HG03571 (cell line): ENCODE results near the gene OVAAL.

Source experiments
- ATAC-seq: cut with Tn5 transposase; IDR thresholded peaks from one replicate; pipeline ENCODE4 v1.9.1; 2021; ENCODE audit not compliant: unreplicated experiment

OVAAL gene

GRCh38 chr1:180603223-180603849 lies 44.6 kb downstream of the OVAAL start:
- ATAC-seq = no peak

DNA sequence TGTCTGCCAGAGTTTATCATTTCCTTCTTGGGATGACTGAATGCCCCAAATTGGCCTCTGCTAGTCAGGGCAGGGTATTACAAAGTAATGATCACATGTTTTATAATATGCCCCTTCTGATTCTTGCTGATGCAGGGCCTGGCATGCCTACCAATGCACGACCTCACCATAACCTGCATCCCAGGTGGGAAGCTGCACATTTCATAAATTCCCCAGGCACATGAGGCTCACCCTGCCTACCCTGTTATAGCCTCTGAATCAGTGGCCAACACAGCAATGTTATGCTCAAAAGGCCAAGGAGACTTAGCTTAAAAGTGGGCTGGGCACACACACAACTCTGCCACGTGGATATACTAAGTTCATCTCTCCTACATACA lies 45.1 kb downstream of the OVAAL start:
- no peak for ATAC-seq

DNA sequence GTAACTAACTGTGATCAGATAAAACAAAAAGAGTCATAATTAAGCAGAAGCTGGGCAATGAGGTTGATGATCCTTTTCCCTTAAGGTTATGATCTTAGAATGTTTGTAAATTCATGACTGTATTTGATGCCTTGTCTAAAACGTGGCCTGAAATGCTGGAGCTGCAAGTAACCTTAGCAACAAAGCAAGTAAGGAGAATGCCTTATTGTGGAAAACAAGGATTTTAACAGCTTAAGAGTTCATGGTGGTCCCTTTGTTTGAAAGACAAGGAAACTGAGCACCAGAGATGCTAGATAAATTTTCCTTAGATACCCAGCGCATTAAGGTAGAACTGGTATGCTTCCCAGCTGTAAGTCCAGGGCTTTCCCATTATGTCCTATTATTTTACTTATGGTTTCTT lies 47.4 kb downstream of the OVAAL start:
- ATAC-seq = no peak

- ATAC-seq = no peak
These were observed 51.1 kb downstream of the OVAAL start for GRCh38 chr1:180609643-180610555.

- no peak for ATAC-seq
These were observed 51.8 kb downstream of the OVAAL start for GRCh38 chr1:180610556-180611015.

- ATAC-seq = no peak
These were observed 52.5 kb downstream of the OVAAL start for GRCh38 chr1:180611016-180611930.

- no peak for ATAC-seq
These were observed 53.9 kb downstream of the OVAAL start for GRCh38 chr1:180612632-180613031.

DNA sequence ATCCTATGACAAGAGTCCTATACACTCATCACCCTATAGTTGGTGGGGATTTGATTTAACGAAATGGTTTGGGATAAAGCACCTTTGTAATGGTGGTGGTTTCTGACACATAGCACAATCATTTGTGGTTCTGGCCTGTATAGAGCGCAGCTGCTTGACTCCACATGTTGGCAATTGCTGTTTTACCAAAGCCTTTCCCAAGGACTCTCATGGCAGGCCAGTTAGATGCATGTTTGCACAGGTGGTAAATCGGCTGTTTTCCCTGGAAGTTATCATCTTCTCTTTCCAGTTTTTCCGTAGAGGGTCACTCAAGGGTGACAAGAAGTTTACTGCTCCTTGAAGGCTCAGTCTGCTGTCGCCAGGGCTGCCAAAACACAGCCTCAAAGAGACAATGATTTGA lies 56.0 kb downstream of the OVAAL start:
- ATAC-seq = no peak

DNA sequence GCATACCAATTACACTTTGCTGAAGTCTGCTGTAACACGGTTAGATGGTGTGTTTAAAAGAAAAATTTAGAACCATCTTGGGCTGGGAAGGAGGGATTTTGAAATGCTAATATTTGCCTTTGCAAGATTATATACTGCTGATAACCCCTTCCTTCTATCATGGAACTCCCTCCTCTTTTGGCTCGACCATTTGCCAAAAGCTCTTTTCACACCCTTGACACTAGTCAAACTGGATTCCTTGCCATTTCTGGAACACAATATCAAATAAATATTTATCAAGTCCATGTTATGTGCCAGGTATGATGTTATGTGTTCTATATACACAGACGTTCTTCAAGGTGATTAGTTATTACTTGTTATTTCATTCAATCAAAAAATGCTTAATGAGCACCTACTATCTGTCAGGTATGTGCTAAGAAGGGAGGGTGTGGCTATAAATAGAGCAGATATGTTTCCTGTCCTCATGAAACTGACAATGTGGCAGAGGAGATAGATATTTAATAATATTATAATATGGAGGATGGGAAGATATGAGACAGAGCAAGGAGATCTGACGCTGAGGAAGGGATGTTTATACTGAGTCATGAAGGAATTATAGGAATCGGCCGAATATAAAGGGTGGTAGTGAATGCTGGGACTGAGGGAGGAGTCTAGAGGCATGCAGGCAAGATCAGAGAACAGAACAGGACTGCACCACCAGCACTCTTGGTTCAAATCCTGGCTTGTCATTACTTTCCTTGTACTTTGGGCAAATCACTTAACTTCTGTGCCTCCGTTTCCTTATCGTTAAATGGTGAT lies 56.9 kb downstream of the OVAAL start:
- no peak for ATAC-seq
